Stomach smooth muscle (tissue), 2 donors: ENCODE data around the gene SPOCK1.

Experiments used
- H3K27ac ChIP-seq: one replicate; pipeline ENCODE4 v1.7.0; 2013; ENCODE audit warnings: mild to moderate bottlenecking, low read length, inconsistent platforms
- H3K27me3 ChIP-seq, 2 donors: one replicate each; pipeline ENCODE4 v1.7.0; 2013; ENCODE audit warnings: low read length in 2 of 2; ENCODE audit not compliant: insufficient read depth in 2 of 2, control insufficient read depth in 1 of 2
- H3K36me3 ChIP-seq, 2 donors: one replicate each; pipeline ENCODE4 v1.7.0; 2013; ENCODE audit warnings: low read length in 2 of 2; ENCODE audit not compliant: control insufficient read depth in 2 of 2, insufficient read depth in 2 of 2
- H3K4me1 ChIP-seq: one replicate; pipeline ENCODE4 v1.7.0; 2013; ENCODE audit warnings: low read length; ENCODE audit not compliant: control insufficient read depth, insufficient read depth
- H3K4me3 ChIP-seq, 2 donors: one replicate each; pipeline ENCODE4 v1.7.0; 2013; ENCODE audit warnings: low read length in 2 of 2
- H3K9ac ChIP-seq, 2 donors: one replicate each; pipeline ENCODE4 v1.7.0; 2013; ENCODE audit warnings: low read length in 2 of 2, mild to moderate bottlenecking in 1 of 2
- H3K9me3 ChIP-seq, 2 donors: one replicate each; pipeline ENCODE4 v1.7.0; 2013; ENCODE audit warnings: low read length in 2 of 2; ENCODE audit not compliant: control insufficient read depth in 2 of 2
- donor health status: healthy.
- donor health status: Pancreatic carcinoma.

Gene SPOCK1

GRCh38 chr5:137347865-137348264, 151.3 kb downstream of the SPOCK1 start:
- Histone ChIP-seq H3K27ac (no peak overlapping the region), H3K9me3 (no peaks in the 10 kb centered on the region), H3K27me3 (no peaks in the 10 kb centered on the region), H3K9ac (no peak overlapping the region), H3K36me3 (no peaks in the 10 kb centered on the region), H3K4me1 (peaks cover 3% of the 10 kb centered on the region), H3K4me3 (no peak overlapping the region)

DNA sequence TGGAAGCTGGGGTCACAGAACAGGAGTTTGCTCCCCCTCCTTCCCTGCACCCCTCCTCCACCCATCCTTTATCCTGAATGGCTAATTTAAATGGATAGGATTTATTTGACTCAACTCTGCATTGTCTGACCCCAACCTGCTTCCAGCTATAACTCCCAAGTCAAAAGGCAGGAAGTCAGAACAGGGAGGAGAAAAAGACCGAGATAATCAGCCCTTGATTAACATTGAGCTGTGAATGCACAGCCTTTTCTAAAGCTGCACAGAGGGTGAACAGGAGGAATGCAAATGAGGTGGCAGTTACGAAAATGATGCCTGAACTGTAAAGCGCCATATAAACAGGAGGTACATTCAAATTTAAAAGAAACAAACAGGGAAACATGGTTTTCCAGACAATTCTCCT, 152.8 kb downstream of the SPOCK1 start:
- Histone ChIP-seq H3K27ac (no peak overlapping the region), H3K4me3 (no peak overlapping the region), H3K9me3 (no peaks in the 10 kb centered on the region), H3K9ac (no peak overlapping the region), H3K27me3 (no peaks in the 10 kb centered on the region), H3K4me1 (peaks cover 3% of the 10 kb centered on the region), H3K36me3 (no peaks in the 10 kb centered on the region)

DNA sequence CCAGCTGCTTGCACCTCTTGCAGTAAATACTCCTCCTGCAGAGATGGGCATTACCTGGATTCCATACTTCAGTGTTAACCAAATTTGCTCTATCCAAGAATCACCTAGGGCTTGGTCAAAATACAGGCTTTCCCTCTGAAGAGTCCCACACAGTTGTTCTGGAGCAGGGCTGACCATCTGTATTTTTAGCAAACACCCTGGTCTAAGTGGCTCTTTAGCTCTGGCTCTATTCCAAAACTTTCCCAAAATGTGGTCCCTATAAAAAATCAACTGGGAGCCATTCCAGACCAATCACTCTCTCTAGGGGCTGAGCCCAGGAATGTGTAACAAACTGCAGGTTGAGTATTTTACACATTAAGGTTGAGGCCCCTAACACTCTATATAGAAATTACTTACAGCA, 153.7 kb downstream of the SPOCK1 start:
- no peaks in the 10 kb centered on the region for H3K27me3 ChIP-seq
- H3K4me3 ChIP-seq, result no peak overlapping the region
- H3K36me3 ChIP-seq, result no peaks in the 10 kb centered on the region
- peaks cover 3% of the 10 kb centered on the region for H3K4me1 ChIP-seq
- H3K9me3 ChIP-seq, result no peaks in the 10 kb centered on the region
- H3K27ac ChIP-seq, result no peak overlapping the region
- H3K9ac ChIP-seq, result no peak overlapping the region

GRCh38 chr5:137344723-137345322, 154.3 kb downstream of the SPOCK1 start:
- H3K27me3 ChIP-seq, result no peaks in the 10 kb centered on the region
- peaks cover 3% of the 10 kb centered on the region for H3K4me1 ChIP-seq
- H3K36me3 ChIP-seq, result no peaks in the 10 kb centered on the region
- H3K4me3 ChIP-seq, result no peak overlapping the region
- H3K9me3 ChIP-seq, result no peaks in the 10 kb centered on the region
- no peak overlapping the region for H3K27ac ChIP-seq
- H3K9ac ChIP-seq, result no peak overlapping the region

- Histone ChIP-seq H3K4me3 (no peak overlapping the region), H3K9ac (no peak overlapping the region), H3K9me3 (no peaks in the 10 kb centered on the region), H3K36me3 (no peaks in the 10 kb centered on the region), H3K4me1 (peaks cover 3% of the 10 kb centered on the region), H3K27me3 (no peaks in the 10 kb centered on the region), H3K27ac (no peak overlapping the region)
Observed at GRCh38 chr5:137344021-137344420, 155.1 kb downstream of the SPOCK1 start.

- H3K4me1 ChIP-seq, result peaks cover 3% of the 10 kb centered on the region
- H3K36me3 ChIP-seq, result no peaks in the 10 kb centered on the region
- no peak overlapping the region for H3K27ac ChIP-seq
- no peaks in the 10 kb centered on the region for H3K9me3 ChIP-seq
- H3K27me3 ChIP-seq, result no peaks in the 10 kb centered on the region
- no peak overlapping the region for H3K9ac ChIP-seq
- no peak overlapping the region for H3K4me3 ChIP-seq
Observed at GRCh38 chr5:137342764-137343163, 156.4 kb downstream of the SPOCK1 start.

DNA sequence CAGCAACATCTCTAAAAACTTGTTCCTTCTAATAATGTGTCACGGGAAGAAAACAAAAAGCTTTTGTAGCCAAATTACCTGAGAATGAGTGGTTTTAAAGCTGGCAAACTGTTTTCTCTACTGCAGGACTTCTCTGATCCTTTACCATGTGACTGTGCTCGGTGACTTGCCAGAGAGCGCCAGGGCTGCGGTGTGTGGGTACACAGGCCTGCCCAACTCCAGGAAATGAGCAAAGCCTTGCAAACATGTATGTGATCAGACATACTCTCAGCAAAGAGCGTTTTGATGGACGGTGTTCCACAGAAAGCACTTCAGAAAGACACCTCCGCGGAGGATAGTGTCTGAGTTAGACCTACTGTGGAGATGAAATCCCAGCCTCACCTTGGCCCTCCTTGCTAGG, 157.3 kb downstream of the SPOCK1 start:
- Histone ChIP-seq H3K9me3 (no peaks in the 10 kb centered on the region), H3K27ac (no peak overlapping the region), H3K9ac (no peak overlapping the region), H3K4me3 (no peak overlapping the region), H3K27me3 (no peaks in the 10 kb centered on the region), H3K36me3 (no peaks in the 10 kb centered on the region), H3K4me1 (peaks cover 3% of the 10 kb centered on the region)

DNA sequence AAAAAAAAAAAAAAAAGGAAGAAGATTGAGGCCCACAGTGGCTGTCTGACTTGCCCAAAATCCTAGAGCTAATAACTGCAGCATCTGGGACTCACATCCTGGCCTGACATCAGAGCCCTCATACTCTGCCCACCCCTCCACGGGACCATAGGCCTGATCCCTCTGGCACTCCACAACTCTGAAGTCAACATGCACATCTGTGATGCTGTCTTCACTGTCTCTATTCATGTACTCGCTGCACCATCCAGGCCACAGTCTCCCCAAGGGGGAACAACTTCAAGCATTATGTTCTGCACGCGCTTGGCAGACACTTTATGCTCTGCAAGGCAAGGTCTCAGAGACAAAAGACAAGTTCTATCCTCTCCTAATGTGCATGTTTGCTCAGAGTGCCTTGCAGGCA, 158.2 kb downstream of the SPOCK1 start:
- H3K4me1 ChIP-seq, result peaks cover 7% of the 10 kb centered on the region
- no peaks in the 10 kb centered on the region for H3K36me3 ChIP-seq
- H3K9ac ChIP-seq, result no peak overlapping the region
- no peak overlapping the region for H3K4me3 ChIP-seq
- H3K27ac ChIP-seq, result no peak overlapping the region
- H3K9me3 ChIP-seq, result no peaks in the 10 kb centered on the region
- no peaks in the 10 kb centered on the region for H3K27me3 ChIP-seq

DNA sequence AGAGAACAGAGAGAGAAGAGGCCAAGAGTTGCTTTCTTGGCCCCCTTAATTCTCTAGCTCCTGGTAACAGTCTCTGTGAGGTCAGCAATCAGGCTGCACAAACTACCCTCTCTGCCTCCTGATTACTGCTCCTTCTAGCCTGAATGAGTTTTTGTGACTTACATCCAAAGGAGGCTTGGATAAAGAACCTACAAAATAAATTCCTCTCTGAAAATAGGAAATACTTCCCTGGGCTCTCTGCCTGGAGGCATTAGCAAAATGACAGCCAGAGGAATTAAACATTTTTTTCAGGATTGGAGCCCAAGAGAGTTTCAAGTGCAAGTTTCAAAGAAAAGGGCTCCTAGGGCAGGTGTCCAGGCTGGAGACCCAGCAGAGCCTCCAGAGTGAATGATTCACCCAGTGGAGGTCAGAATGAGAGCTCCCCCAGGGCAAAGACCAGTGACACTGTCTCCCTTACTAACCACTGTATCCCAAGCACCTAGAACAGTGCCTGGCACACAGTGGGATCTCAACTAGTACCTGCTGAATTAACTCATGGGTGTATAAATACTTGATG, 162.5 kb downstream of the SPOCK1 start:
- peaks cover 10% of the 10 kb centered on the region for H3K4me1 ChIP-seq
- no peak overlapping the region for H3K9ac ChIP-seq

DNA sequence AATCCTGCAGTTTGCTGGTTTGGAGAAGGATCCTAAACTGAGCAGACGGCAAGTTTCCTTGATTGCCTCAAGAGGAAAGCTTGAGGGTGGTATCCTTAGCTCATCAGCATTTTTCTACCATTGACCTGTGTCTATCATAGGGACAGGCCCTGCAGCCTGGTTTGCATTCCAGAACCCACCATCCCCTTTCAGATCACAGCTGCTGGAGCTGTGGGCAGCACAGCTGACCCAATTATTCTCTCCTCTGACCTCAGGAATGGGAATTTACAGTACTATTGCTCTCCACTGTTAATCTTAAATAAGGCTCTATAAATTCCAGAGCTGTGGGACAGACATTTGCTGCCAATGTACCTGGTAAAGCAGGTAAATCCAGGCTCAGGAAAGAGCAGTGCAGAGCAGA, 163.0 kb downstream of the SPOCK1 start:
- Histone ChIP-seq H3K4me3 (no peak overlapping the region), H3K27ac (no peak overlapping the region), H3K27me3 (no peaks in the 10 kb centered on the region), H3K4me1 (peaks cover 10% of the 10 kb centered on the region), H3K9ac (no peak overlapping the region), H3K36me3 (no peaks in the 10 kb centered on the region), H3K9me3 (no peaks in the 10 kb centered on the region)

More for the DNA sequence above, 162.5 kb downstream of the SPOCK1 start:
- Histone ChIP-seq H3K36me3 (no peaks in the 10 kb centered on the region), H3K9me3 (no peaks in the 10 kb centered on the region), H3K27me3 (no peaks in the 10 kb centered on the region), H3K4me3 (no peak overlapping the region), H3K27ac (no peak overlapping the region)

GRCh38 chr5:137335493-137335892, 163.6 kb downstream of the SPOCK1 start:
- Histone ChIP-seq H3K9me3 (no peaks in the 10 kb centered on the region), H3K27ac (no peak overlapping the region), H3K4me3 (no peak overlapping the region), H3K9ac (no peak overlapping the region), H3K4me1 (peaks cover 10% of the 10 kb centered on the region), H3K36me3 (no peaks in the 10 kb centered on the region), H3K27me3 (no peaks in the 10 kb centered on the region)
